Stimulated activated CD4-positive, alpha-beta T cell treated with anti-CD3 and anti-CD28 coated beads, Interleukin-1b, Interleukin-23, amount 100 ng/mL, for 1 hour (primary cell): ENCODE results near the gene CDS2.
A peak's percentile ranks its signal among the peaks of the same experiment; 100 is the strongest.
"Not testable (repeated sequence)": the region's sequence is repeated elsewhere in the genome, so short reads cannot be mapped to it uniquely, and the experiment has no call there.

Source experiments
- DNase-seq, 2 donors: peaks; one replicate each; pipeline ENCODE4 v3.0.0-alpha.2; 2020; ENCODE audit warnings: low read depth in 2 of 2

CDS2 gene

GRCh38 chr20:5126512-5127203 is at the start of gene CDS2:
TSS of gene CDS2 (plus strand) at chr20:5127008. CDS start at chr20:5127093, 85 bp downstream.
- peak; percentile 100 for DNase-seq

GRCh38 chr20:5077761-5078387 is 48.9 kb upstream of the CDS2 start:
- no peak for DNase-seq

GRCh38 chr20:5078399-5078958 is 48.3 kb upstream of the CDS2 start:
- peak; percentile 24 to 28 for DNase-seq

DNA sequence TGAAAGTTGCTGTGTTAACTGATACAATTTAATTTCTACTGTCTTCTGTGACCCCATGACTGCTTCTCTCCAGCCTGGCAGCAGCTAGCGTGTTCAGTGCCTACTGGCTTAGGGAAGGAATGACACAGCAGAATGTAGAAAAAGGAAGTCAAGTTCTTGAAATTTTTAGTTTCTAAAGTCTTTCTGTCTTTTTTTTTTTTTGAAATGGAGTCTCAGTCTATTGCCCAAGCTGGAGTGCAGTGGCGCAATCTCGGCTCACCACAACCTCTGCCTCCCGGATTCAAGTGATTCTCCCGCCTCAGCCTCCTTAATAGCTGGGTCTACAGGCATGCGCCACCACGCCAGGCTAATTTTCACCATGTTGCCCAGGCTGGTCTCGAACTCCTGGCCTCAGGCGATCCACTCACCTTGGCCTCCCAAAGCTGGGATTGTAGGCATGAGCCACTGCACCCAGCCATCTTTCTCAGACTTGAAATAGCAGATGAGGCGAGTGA is 46.4 kb upstream of the CDS2 start:
- DNase-seq = no peak

DNA sequence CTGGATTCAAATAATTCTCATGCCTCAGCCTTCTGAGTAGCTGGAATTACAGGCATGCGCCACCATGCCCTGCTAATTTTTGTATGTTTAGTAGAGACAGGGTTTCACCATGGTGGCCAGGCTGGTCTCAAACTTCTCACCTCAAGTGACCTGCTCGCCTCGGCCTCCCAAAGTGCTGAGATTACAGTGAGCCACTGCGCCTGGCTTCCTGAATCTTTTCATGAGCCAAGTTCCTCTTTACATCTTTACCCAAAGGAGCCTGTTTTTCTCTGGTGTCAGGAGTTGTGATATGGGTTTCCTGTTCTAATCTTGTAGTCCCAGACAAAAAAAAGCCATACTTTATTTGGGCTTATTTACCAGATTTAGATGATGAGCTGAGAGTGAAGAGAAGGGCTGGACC is 41.4 kb upstream of the CDS2 start:
- no peak for DNase-seq

GRCh38 chr20:5088688-5089087 is 38.1 kb upstream of the CDS2 start:
- DNase-seq = no peak

DNA sequence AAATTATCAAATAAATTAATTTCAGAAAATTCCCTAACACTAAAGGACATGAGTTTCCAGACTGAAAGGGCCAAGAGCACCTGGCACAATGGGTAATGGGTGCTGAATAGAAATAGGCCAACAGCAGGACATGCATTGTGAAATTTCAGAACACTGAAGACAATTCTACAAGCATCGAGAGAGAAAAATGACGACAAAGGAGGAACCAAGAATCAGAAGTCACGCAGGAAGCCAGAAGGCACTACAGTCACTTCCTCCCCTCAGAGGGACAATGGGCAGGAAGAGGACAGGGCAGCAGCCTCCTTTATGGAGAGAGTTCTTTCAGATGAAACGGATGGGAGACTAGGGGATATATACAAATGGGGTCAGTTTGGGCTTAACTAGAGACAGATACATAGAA is 36.6 kb upstream of the CDS2 start:
- no peak for DNase-seq

DNA sequence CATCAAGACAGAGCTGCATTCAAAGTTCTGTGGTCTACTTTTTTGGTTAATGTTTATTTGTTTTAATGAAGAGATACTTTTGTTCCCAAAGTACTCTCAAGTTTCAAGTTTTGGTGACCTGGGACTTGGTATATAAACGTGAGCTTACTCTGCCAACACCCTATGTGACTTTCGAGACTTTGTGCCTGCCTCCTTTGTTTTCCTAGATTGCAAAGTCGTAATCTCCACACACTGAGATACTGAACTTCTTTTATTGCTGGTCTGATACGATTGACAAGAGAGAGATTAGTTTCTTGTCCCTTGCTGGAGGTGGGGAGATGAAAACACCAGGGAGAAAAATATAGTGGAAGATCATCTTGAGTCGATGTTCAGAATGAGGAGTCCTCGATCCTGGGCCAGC is 34.9 kb upstream of the CDS2 start:
- no peak for DNase-seq

DNA sequence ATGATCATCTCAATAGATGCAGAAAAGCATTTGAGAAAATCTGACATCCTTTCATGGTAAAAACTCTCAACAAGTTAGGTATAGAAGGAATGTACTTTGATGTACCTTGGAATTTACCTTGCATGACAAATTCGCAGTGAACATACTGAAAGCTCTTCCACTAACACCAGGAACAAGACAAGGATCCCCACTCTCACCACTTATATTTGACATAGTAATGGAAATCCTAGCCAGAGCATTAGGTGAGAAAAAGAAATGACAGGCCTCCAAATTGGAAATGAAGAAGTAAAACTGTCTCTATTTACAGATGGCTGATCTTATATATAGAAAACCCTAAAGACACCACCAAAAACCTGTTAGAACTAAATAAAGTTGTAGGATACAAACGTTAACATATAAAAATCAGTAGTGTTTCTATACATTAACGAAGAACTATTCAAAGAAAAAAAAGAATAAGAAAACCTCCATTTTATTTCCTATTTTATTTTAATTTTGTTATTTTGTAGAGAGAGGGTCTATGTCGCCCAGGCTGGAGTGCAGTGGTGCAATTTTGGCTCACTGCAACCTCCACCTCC is 34.0 kb upstream of the CDS2 start:
- no peak for DNase-seq

DNA sequence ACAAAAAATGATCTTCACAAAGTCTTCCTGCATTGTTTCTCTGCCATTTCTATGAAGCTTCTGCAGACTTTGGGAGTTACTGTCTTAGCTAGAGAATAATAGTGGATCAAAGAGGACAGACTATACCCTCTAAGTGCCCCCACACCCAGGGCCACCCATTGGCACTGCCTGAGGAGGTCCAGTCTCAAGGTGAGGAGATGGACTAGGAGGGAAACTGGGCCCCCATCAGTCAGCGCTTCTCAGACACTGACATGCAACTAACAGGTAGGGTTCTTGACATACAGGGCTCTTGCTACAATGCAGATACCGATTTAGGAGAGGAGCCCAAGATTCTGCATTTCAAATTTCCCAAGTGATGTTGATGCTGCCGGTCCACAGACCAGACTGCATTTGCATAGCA is 31.4 kb upstream of the CDS2 start:
- no peak for DNase-seq

DNA sequence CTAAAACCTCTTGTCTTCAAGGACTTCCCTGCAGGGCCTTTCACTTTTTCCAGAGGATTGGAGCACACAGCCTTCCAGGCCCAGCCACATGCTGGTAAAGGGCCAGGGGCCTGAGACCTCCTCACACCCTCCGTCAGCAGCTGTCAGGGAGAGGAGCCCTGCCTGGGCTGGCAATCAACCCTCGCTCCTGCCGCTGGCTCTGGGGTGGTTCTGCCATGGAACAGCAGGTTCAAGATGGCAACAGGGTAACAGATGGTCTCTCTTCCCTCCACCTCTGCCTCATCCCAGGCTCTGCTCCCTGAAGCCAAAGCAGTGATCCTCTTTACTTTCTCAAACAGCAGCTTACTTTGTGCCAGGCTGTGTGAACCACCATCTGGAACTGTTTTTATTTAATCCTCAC is 30.9 kb upstream of the CDS2 start:
- no peak for DNase-seq

GRCh38 chr20:5096463-5096862 is 30.3 kb upstream of the CDS2 start:
- no peak for DNase-seq

GRCh38 chr20:5099009-5099408 is 27.8 kb upstream of the CDS2 start:
- not testable (repeated sequence) for DNase-seq

DNA sequence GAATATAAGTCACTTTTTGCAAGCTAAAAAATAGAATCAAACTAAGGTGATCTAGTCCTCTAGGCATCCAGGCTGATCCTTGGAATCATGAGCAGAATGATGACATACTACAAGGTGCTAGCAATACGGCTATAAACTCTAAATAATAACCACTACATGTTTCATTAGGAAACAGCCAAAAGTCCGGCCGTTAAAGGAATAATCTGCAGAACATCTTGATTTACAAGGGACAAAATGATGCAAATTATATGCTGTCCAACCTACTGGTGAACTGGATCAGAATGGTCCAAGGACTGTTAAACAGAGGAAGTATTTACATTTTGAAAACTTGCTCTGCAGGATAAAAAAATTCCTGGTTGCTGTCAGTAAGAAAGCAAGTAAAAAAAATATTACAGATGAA is 26.9 kb upstream of the CDS2 start:
- DNase-seq = not testable (repeated sequence)

GRCh38 chr20:5100684-5101347 is 26.0 kb upstream of the CDS2 start:
- DNase-seq = peak; percentile 30 to 67

DNA sequence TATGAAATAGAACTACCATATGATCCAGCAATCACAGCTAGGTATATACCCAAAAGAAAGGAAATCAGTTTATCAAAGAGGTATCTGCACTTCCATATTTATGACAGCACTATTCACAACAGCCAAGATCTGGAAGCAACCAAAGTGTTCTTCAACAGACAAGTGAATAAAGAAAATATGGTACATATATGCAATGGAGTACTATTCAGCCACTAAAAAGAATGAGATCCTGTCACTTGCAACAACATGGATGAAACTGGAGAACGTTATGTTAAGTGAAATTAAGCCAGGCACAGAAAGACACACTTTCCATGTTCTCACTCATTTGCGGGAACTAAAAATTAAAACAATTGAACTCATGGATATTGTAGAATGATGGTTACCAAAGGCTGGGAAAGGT is 22.3 kb upstream of the CDS2 start:
- no peak for DNase-seq

DNA sequence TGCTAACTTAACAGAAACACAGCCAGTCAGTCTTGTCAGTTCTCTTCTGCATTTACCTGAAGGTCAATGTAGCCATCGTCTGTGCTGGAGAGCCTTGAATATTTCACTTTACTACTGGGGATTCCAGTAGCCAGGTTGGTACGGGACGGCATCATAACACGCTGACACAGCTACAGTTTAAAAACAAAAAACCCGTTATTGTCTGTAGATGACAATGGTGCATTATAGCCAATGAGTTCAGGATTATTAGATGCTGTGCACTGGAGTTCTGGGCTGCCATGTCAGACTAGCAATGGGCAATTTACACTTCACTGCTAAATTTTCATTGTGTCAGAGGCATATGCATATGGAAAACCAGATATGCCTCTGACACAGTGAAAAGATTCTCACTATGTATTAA is 17.5 kb upstream of the CDS2 start:
- no peak for DNase-seq

GRCh38 chr20:5113615-5113986 is 13.2 kb upstream of the CDS2 start:
- DNase-seq = no peak

- no peak for DNase-seq
These were observed 12.4 kb upstream of the CDS2 start for GRCh38 chr20:5114403-5114802.

GRCh38 chr20:5116875-5117274 is 9.9 kb upstream of the CDS2 start:
- DNase-seq = no peak

GRCh38 chr20:5118220-5119142 is 8.3 kb upstream of the CDS2 start:
- DNase-seq = no peak

- no peak for DNase-seq
These were observed 7.7 kb upstream of the CDS2 start for GRCh38 chr20:5119143-5119434.
